Right ventricle myocardium superior (tissue), 1 donor: ENCODE data around the gene FARP1. TPM values are rescaled to one million over a fixed set of nuclear protein-coding genes. Genes with fewer than 3 reads are reported as not detected.
"Not testable (repeated sequence)": the region's sequence is repeated elsewhere in the genome, so short reads cannot be mapped to it uniquely, and the experiment has no call there.

Experiments
- ATAC-seq: fragments of 200-7000 bp; cut with Tn5 transposase; one replicate; pipeline ENCODE4 v1.9.1; 2020; ENCODE audit warnings: mild to moderate bottlenecking; ENCODE audit not compliant: poor library complexity
- DNase-seq: peaks from one replicate; pipeline ENCODE4 v3.0.0-alpha.2; 2020
- intact Hi-C: fragments of 100-400 bp; cut with DNase I; formaldehyde crosslinking; loops from one replicate; pipeline ENCODE4 v1.11.2; 2022
- total RNA-seq: library from RNA; stranded (reverse); fragmentation: NEBNext Ultra II Directional; extraction: Animal tissue kit (Norgen Biotek cat#: 25700); gene quantifications from one replicate; pipeline ENCODE4 v1.2.1, GENCODE V29; 2021
- donor health status: DM: no; HTN: yes; CAD: no; lungs with severe emphysema.

Gene FARP1
- total RNA-seq, 1 donor from 2014 or later, result 11.1 TPM

DNA sequence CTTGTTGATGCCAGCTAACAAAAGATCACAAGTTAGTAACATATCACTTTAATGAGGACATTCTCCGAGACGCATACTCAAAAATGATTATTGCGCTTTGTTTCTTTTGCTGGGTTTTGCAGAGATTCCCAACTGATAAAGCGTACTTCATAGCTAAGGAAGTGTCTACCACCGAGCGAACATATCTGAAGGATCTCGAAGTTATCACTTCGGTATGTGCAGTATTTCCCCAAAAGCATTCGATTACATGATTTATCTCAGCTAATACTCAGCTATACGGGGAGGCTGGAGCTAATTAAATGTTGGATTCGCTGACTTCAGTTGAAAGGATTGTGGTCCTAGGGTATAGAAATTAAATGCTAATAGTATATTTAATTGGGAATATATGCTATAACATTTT is 267.7 kb downstream of the FARP1 start:
- no peak for ATAC-seq
- intact Hi-C loops, result no loop called here
- no peak for DNase-seq

- no peak for ATAC-seq
- DNase-seq, result no peak
- intact Hi-C loops, result no loop called here
Observed at GRCh38 chr13:98411013-98411412, 268.1 kb downstream of the FARP1 start.

- DNase-seq (peak; percentile 73), ATAC-seq (peak; percentile 68)
- intact Hi-C loops, result no loop called here
Observed at GRCh38 chr13:98411617-98412265, 268.8 kb downstream of the FARP1 start.

GRCh38 chr13:98413278-98413677 is 270.4 kb downstream of the FARP1 start:
- intact Hi-C loops, DNase-seq, ATAC-seq: not testable (repeated sequence)

DNA sequence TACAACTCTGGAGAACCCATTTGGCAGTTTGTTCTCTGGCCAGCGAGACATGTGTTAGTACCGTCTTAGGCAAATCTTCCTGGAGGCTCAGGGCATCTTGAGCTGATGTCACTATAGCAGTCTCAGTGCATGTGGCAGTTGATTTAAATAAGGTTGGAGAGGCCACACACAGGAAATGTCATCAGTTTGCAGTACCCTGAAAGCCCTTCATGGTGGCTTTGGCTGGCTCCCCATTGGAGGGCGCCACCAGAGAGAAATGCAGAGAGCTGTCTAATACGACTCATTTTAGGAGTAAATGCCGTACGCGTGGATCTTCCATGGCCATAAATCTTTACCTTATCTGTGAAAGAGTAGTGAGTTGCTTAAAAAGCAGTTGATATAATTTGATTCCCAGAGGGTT is 270.9 kb downstream of the FARP1 start:
- intact Hi-C loops, result no loop called here
- ATAC-seq (no peak), DNase-seq (no peak)

DNA sequence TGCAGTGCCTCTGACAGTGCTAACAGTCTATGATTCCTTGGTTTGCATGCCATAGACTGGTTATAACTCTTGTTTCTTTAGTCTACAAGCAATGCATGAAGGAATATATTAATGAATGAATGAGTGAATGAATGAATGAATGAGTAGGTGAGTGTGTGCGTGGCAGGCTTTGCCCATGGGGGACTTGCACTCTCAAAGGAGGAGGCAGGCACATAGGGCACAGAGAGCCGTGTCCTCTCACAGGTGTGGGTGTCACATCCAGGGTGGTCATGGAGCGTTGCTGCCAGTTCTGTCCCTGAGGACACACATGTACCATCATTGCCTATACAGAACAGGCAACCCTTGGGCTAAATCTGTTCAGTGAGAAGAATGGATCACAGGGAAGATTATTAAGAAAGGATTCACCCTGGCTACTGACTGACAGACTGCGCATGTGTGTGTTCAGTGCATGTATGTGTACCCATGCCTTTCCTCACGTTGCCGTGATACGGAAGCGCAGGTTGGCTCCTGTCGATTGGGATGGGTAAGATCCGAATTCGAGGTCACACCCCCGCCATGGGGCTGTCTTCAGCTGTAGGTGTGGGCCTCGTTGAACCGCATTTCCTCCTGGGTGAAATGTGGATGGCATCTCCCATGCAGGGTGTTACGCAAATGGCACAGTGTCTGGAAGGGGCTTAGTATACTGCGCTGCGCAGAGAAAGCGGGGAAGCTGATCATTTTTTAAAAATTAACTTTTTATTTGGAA is 272.6 kb downstream of the FARP1 start:
- intact Hi-C loops, result no loop called here
- no peak for ATAC-seq

GRCh38 chr13:98416408-98416807 is 273.5 kb downstream of the FARP1 start:
- DNase-seq, result no peak
- intact Hi-C loops, result no loop called here
- no peak for ATAC-seq

More for the DNA sequence above, 272.6 kb downstream of the FARP1 start:
- no peak for DNase-seq

DNA sequence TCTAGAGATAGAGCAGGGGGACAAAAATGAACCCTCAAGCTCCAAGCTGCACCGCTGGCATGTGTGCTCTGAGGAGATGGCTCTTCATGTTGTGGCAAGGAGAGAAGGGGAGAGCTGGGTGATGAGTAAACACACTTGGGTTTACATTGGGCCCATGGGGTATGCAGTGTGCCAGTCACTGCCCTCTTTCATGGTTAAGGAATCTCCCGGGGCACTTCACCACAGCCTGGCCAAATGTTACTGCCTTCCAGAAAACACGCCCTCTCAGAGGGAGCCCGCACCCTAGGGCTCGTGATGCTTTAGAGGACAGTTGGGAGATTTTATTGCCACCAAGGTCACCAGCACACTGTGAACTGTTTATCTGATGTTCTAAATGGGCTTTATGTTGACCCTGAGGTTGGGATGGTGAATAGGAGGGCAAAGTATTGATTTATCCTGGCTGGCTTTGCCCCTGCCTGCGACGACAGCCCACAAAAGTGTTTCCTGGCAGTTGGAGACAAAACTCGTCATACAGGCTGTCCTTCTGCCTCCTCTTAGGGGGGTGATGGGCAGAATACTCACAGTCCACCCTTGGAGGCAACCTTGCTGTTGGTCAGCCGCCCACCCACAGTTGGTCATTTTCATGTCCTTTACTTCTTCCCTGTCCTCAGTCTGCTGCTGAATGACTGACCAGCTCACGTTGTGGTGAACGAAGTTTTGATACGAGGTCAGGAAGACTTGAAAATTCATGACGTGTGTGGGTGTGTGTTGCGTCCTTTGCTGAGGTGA is 277.1 kb downstream of the FARP1 start:
- ATAC-seq (no peak), DNase-seq (no peak)
- intact Hi-C loops, result no loop called here

- intact Hi-C loops, result no loop called here
- no peak for DNase-seq
- ATAC-seq, result no peak
Observed at GRCh38 chr13:98420554-98421175, 277.8 kb downstream of the FARP1 start.

DNA sequence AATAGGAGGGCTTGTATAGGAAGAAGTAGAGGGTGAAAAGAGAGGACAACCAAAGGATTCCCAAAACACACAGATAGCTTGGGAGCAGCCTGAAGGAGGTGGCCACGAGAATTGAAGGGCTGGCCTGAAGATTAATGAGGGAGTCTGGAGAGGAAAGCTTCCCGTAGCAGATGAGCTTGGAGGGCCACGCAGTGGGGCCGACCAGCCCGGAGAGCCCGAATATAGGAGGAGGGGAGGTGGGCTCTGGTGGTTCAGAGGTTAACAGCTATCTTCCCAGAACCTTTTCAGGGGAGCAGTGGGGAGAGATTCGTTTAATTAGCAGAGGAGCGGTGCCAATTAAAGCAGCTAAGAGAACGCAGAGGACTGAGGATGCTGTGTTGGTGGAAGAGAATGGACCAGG is 279.2 kb downstream of the FARP1 start:
- intact Hi-C loops, result no loop called here
- ATAC-seq (no peak), DNase-seq (no peak)

DNA sequence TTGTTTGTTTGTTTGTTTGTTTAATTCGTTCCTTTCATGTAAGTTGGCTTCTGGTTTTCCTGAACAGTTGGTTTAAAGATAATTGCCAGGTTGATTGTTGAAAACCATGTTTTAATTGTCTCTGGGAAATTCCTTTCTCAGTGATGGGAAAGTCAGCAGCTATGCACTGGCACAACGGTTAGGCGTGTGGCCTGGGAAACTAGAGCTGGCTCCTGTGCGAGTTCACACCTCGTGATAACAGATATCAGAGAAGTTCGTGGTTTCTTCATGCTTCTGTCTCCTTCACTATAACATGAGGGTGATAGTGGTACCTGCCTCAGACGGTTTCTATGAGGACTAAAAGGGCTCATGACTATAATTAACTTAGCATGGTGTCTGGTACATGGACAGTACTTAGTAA is 280.5 kb downstream of the FARP1 start:
- ATAC-seq (no peak), DNase-seq (no peak)
- intact Hi-C loops, result no loop called here

DNA sequence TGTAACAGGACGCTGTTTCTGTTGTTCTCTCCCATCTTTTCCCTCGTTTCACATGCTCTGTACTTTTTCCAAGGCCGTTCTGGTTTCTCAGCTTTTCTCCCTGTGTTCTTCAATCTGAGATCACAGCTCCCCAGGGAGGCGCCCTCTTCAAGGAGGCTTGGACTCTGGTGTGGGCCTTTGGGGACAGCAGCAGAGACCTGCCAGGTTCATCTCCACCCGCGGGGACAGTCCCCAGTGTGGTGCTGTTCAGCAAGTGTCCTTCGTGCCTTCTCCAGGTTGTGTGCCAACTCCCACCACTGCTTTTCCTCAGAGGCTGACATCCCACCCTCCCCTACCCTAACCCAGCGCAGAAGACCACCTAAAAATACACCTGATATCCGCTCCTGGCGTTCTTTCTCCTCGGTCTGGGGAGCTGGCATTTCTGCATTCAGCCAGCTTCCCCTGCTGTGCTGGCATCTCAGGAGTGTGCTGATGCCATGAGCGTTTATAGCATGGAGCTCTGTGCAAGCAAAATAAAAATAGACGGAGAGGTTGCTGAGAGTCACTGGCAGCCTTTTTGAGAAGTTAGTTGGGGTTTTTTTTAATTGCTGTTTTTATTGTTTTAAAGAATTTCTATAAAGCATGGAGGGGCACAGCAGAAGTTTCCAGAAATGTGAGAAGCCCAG is 284.6 kb downstream of the FARP1 start:
- ATAC-seq (peak; percentile 78), DNase-seq (no peak)
- intact Hi-C loops, result no loop called here

DNA sequence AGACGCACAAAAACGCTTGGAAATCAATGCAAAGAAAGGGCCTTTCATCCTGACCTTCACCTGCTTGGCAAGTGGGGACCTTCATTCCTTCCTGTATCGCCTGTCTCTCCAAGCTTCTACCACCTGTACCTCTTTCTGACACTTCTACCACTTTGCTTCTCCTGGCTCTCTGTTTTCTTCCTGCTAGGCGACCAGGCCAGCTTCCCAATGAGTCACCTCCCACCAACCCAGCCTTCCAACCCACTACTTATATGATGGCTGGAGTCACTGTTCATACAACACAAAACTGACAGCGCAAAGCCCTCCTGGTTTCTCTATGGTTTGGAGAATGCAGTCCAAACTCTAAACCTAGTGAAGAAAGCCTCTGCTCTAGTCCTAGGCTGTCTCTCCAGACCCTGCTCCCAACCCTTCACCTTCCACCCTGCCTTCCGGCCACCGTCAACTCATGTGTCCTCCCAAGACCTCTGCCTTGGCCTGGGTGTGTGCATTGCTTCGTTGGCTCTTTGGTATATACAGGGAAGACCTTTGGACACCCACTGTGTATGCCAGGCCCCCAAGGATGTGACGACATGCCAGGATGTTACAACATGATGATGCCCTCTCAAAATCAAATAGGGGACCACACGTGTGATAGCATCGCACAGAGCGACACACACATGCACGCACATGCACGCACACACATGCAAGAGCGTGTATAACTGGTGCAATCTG is 285.5 kb downstream of the FARP1 start:
- intact Hi-C loops, result no loop called here
- DNase-seq (no peak), ATAC-seq (no peak)

- intact Hi-C loops, result no loop called here
Observed at GRCh38 chr13:98429081-98429480, 286.2 kb downstream of the FARP1 start.

GRCh38 chr13:98429531-98429930 is 286.6 kb downstream of the FARP1 start:
- no peak for ATAC-seq
- intact Hi-C loops, result no loop called here
- no peak for DNase-seq

More at GRCh38 chr13:98429081-98429480, 286.2 kb downstream of the FARP1 start:
- no peak for ATAC-seq
- no peak for DNase-seq

- intact Hi-C loops, result no loop called here
- DNase-seq, result no peak
- no peak for ATAC-seq
Observed at GRCh38 chr13:98429977-98430736, 287.3 kb downstream of the FARP1 start.

- intact Hi-C loops, result no loop called here
- no peak for ATAC-seq
- no peak for DNase-seq
Observed at GRCh38 chr13:98432638-98433037, 289.7 kb downstream of the FARP1 start.
